KMS-11 (cell line): ENCODE data around the gene KLRG1.

Experiments
- H2AFZ ChIP-seq: fragments of 200-600 bp; sonication (generic); 2 replicates; pipeline ENCODE4 v1.6.1; 2016; ENCODE audit warnings: antibody characterized with exemption, mixed run types, low read depth
- H3K27ac ChIP-seq: fragments of 200-600 bp; sonication (generic); 2 replicates; pipeline ENCODE4 v1.6.1; 2016; ENCODE audit warnings: mild to moderate bottlenecking, mixed run types
- H3K27me3 ChIP-seq: fragments of 200-600 bp; sonication (generic); 2 replicates; pipeline ENCODE4 v1.6.1; 2017; ENCODE audit warnings: mild to moderate bottlenecking, low read depth, mixed run types, moderate library complexity; ENCODE audit not compliant: insufficient read depth
- H3K36me3 ChIP-seq: fragments of 200-600 bp; sonication (generic); 2 replicates; pipeline ENCODE4 v1.6.1; 2017; ENCODE audit warnings: mild to moderate bottlenecking, mixed run types; ENCODE audit not compliant: insufficient read depth
- H3K4me1 ChIP-seq: fragments of 200-600 bp; sonication (generic); 2 replicates; pipeline ENCODE4 v1.6.1; 2016; ENCODE audit warnings: mild to moderate bottlenecking, low read depth, mixed run types; ENCODE audit not compliant: poor library complexity, severe bottlenecking
- H3K4me2 ChIP-seq: fragments of 200-600 bp; sonication (generic); 2 replicates; pipeline ENCODE4 v1.7.0; 2016; ENCODE audit warnings: mild to moderate bottlenecking, mixed run types
- H3K4me3 ChIP-seq: fragments of 200-600 bp; sonication (generic); IDR thresholded peaks from 2 replicates; pipeline ENCODE4 v1.6.1; 2017; ENCODE audit warnings: low read depth, low read length, mixed read lengths; ENCODE audit not compliant: insufficient read depth
- H3K79me2 ChIP-seq: fragments of 200-600 bp; sonication (generic); 2 replicates; pipeline ENCODE4 v1.6.1; 2016; ENCODE audit warnings: low read depth, mixed run types; ENCODE audit not compliant: insufficient read depth
- H3K9ac ChIP-seq: fragments of 200-600 bp; sonication (generic); 2 replicates; pipeline ENCODE4 v1.6.1; 2016; ENCODE audit warnings: mild to moderate bottlenecking, mixed run types
- H4K20me1 ChIP-seq: fragments of 200-600 bp; sonication (generic); 2 replicates; pipeline ENCODE4 v1.6.1; 2016; ENCODE audit warnings: mild to moderate bottlenecking, mixed run types; ENCODE audit not compliant: insufficient read depth
- CTCF ChIP-seq: fragments of 200-600 bp; sonication (generic); conservative IDR thresholded peaks from 2 replicates; pipeline ENCODE4 v1.6.1; 2017; ENCODE audit warnings: low read depth, mild to moderate bottlenecking, antibody characterized with exemption, low read length, moderate library complexity, mixed read lengths

The KLRG1 gene

GRCh38 chr12:8947737-8948136 lies 41.6 kb upstream of the KLRG1 start:
- no peak overlapping the region for H3K4me3 ChIP-seq
- H3K27me3 ChIP-seq: no peaks in the 10 kb centered on the region
- no peak overlapping the region for H3K9ac ChIP-seq
- TF ChIP-seq CTCF: no peak
- H3K79me2 ChIP-seq: peaks cover 50% of the 10 kb centered on the region
- H3K4me1 ChIP-seq: peaks cover 32% of the 10 kb centered on the region
- H4K20me1 ChIP-seq: peaks cover 5% of the 10 kb centered on the region; the same call in 1 of the 2 replicates
- no peaks in the 10 kb centered on the region for H3K36me3 ChIP-seq
- peak overlapping the region; percentile 78 for H3K4me2 ChIP-seq
- H2AFZ ChIP-seq: no peak overlapping the region
- no peak overlapping the region for H3K27ac ChIP-seq

GRCh38 chr12:8948701-8949341 lies 40.5 kb upstream of the KLRG1 start:
- peaks cover 32% of the 10 kb centered on the region for H3K4me1 ChIP-seq
- no peak for TF ChIP-seq CTCF
- peak overlapping the region; percentile 89 for H3K27ac ChIP-seq
- H3K9ac ChIP-seq: peak overlapping the region; percentile 72
- H3K27me3 ChIP-seq: no peaks in the 10 kb centered on the region
- no peaks in the 10 kb centered on the region for H3K36me3 ChIP-seq
- H2AFZ ChIP-seq: peak overlapping the region; percentile 74
- H3K4me2 ChIP-seq: peak overlapping the region; percentile 78
- peaks cover 5% of the 10 kb centered on the region; the same call in 1 of the 2 replicates for H4K20me1 ChIP-seq
- H3K79me2 ChIP-seq: peaks cover 50% of the 10 kb centered on the region
- H3K4me3 ChIP-seq: no peak overlapping the region

GRCh38 chr12:8949342-8950220 lies 39.8 kb upstream of the KLRG1 start, which contains the start of gene M6PR:
TSS of gene M6PR (minus strand) at chr12:8949645. CDS start at chr12:8946404, 3,241 bp downstream.
- peaks cover 5% of the 10 kb centered on the region; the same call in 1 of the 2 replicates for H4K20me1 ChIP-seq
- no peak within 1 kb of the TSS for H3K4me3 ChIP-seq
- H3K4me2 ChIP-seq: peak within 1 kb of the TSS; percentile 91
- peaks cover 32% of the 10 kb centered on the region for H3K4me1 ChIP-seq
- H3K9ac ChIP-seq: peak within 1 kb of the TSS; percentile 72
- H3K36me3 ChIP-seq: no peaks in the 10 kb centered on the region
- H2AFZ ChIP-seq: peak within 1 kb of the TSS; percentile 74
- peak within 1 kb of the TSS; percentile 89 for H3K27ac ChIP-seq
- peaks cover 47% of the 10 kb centered on the region for H3K79me2 ChIP-seq
- no peak; the same call in 1 of the 2 replicates for TF ChIP-seq CTCF
- no peaks in the 10 kb centered on the region for H3K27me3 ChIP-seq

- H3K36me3 ChIP-seq: no peaks in the 10 kb centered on the region
- H4K20me1 ChIP-seq: peaks cover 5% of the 10 kb centered on the region; the same call in 1 of the 2 replicates
- peak overlapping the region; percentile 72 for H3K9ac ChIP-seq
- no peak overlapping the region for H3K4me3 ChIP-seq
- H3K79me2 ChIP-seq: peaks cover 42% of the 10 kb centered on the region
- peaks cover 32% of the 10 kb centered on the region for H3K4me1 ChIP-seq
- H2AFZ ChIP-seq: peak overlapping the region; percentile 74
- H3K27me3 ChIP-seq: no peaks in the 10 kb centered on the region
- TF ChIP-seq CTCF: no peak
- peak overlapping the region; percentile 89 for H3K27ac ChIP-seq
- H3K4me2 ChIP-seq: peak overlapping the region; percentile 91
Measured at GRCh38 chr12:8950221-8950527, 39.2 kb upstream of the KLRG1 start.
